ENCODE data around the gene ZDHHC12.

GRCh38 chr9:128689820-128690683 lies 33.9 kb downstream of the ZDHHC12 start:
- no peak for TF ChIP-seq RBBP5 (conservative IDR thresholded peaks at IDR 0.05)
- TF ChIP-seq POLR2AphosphoS2 (IDR thresholded peaks at IDR 0.05; ENCODE audit: low read depth, low read length), result no peak
- no peak for TF ChIP-seq CTCF (IDR thresholded peaks at IDR 0.05 in 2 of 3, conservative IDR thresholded peaks at IDR 0.05 in 1 of 3; ENCODE audit: control insufficient read depth in 2 of 3, extremely low read depth in 1 of 3, insufficient read depth in 1 of 3, low read depth in 3 of 3, low read length in 3 of 3)
- TF ChIP-seq POLR2A (IDR thresholded peaks at IDR 0.05; ENCODE audit: low read depth, low read length), result peak; percentile 53
